RWPE1 (cell line): ENCODE measurements around the gene TCF7L1.

Source experiments
- CTCF ChIA-PET: fragments of 350-600 bp; sonication (Branson Sonifier 250); formaldehyde crosslinking; extraction: SDS; loops from one replicate; lab custom pipeline; 2021; lab: Yijun Ruan, JAX
- POLR2A ChIA-PET: fragments of 400-600 bp; formaldehyde crosslinking; extraction: SDS; loops from one replicate; lab custom pipeline; 2020; ENCODE audit warnings: antibody characterized with exemption; ENCODE audit not compliant: low non-redundant PET; lab: Yijun Ruan, JAX
- DNase-seq: peaks from one replicate; pipeline ENCODE4 v3.0.0; 2012; ENCODE audit warnings: low spot score
- H3K27ac ChIP-seq: fragments of 450-650 bp; 2 replicates; pipeline ENCODE4 v1.5.1; 2017
- TF ChIP-seq, protein P1 (sequence below): fragments of 450-650 bp; conservative IDR thresholded peaks from 2 replicates; pipeline ENCODE4 v1.5.1; 2017; ENCODE audit warnings: low read depth, mild to moderate bottlenecking

Gene TCF7L1

DNA sequence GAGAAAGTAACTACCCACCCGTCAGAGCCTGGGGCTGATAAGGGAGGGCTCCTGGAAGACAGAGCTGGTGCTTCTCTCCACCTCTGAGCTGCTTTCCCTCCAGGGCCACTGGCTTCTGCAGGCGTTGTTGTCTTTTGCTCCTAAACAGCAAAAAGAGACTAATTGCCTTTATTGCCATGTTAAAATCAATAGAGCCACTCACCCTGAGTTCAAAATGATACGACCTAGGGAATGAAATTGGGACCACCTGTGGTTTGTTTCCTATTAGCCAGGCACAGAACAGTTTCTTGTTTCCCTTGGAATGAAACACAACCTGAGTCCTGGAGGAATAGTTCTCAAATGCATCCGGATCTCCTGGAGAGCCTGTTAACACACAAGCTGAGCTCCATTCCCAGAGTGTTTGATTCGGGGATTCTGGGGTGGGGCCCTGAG lies 45.8 kb downstream of the TCF7L1 start:
- POLR2A ChIA-PET, result no interaction called here
- CTCF ChIA-PET, result no interaction called here
- TF ChIP-seq, protein P1, sequence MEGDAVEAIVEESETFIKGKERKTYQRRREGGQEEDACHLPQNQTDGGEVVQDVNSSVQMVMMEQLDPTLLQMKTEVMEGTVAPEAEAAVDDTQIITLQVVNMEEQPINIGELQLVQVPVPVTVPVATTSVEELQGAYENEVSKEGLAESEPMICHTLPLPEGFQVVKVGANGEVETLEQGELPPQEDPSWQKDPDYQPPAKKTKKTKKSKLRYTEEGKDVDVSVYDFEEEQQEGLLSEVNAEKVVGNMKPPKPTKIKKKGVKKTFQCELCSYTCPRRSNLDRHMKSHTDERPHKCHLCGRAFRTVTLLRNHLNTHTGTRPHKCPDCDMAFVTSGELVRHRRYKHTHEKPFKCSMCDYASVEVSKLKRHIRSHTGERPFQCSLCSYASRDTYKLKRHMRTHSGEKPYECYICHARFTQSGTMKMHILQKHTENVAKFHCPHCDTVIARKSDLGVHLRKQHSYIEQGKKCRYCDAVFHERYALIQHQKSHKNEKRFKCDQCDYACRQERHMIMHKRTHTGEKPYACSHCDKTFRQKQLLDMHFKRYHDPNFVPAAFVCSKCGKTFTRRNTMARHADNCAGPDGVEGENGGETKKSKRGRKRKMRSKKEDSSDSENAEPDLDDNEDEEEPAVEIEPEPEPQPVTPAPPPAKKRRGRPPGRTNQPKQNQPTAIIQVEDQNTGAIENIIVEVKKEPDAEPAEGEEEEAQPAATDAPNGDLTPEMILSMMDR, result no peak
- H3K27ac ChIP-seq, result no peak overlapping the region
- no peak for DNase-seq

DNA sequence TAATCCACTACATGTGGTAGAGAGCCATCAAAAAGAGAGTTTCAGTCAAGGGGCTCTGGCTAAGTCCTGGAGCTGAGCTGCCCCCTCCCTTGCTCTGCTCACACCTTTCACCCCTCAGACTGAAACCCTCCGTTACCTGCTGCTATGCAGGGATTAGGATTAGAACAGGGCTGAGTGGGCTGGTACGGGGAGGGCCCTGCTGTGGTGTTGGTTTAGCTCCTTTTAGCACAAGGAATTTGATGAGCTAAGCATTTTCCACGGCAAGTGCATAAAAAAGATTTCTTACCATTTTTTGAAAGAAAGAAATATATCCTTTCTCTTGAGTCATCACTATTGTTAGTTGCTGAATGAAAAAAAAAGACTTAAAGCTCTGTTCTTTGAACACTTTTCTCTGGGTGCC lies 46.3 kb downstream of the TCF7L1 start:
- POLR2A ChIA-PET, result no interaction called here
- CTCF ChIA-PET, result interaction anchor here (0.6 kb wide), 1 partner anchor 17 kb away, joined by 5 read pairs; no protein-coding TSS in a partner anchor
- no peak for DNase-seq
- TF ChIP-seq, protein P1, result no peak
- H3K27ac ChIP-seq, result no peak overlapping the region

DNA sequence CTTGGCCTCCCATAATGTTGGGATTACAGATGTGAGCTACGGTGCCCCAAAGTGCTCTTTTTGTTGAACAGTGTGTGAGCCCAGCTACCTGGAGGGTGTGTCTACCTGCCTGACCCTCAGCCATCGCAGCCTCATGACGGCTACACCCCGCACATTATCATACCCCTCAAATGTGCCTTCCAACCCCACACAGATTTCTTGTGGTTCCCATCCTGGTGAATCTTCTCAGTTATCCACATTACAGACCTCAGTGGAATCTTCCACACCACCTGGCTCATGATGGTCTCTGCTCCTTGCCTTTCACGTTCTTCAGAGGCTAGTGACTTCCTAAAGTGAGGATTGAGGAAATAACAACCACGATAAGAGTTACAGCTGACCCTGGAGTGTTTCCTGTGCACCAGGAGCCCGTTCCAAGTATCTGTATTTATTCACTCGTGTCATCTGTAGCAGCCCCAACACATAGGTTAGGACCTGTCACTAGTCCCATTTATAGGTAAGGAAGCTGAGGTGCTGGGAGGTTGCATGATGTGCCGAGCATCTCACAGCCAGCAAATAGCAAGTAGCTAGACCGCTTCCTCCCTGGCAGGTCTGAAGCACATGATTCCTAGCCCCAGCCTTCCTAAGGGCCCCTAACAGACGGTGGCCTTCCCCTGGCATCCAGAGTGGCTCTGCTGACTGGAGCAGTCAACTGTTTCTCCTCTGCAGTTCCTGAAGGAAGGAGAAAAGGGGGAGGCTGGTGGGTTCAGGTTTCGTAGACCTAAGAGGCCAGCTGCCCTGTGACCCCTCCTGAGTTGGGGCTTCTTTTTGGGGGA lies 47.3 kb downstream of the TCF7L1 start:
- no peak overlapping the region for H3K27ac ChIP-seq
- DNase-seq, result no peak
- POLR2A ChIA-PET, result no interaction called here
- CTCF ChIA-PET, result interaction anchor here (0.6 kb wide), 1 partner anchor 86 kb away, joined by 3 read pairs; no protein-coding TSS in a partner anchor
- TF ChIP-seq, protein P1, result no peak

DNA sequence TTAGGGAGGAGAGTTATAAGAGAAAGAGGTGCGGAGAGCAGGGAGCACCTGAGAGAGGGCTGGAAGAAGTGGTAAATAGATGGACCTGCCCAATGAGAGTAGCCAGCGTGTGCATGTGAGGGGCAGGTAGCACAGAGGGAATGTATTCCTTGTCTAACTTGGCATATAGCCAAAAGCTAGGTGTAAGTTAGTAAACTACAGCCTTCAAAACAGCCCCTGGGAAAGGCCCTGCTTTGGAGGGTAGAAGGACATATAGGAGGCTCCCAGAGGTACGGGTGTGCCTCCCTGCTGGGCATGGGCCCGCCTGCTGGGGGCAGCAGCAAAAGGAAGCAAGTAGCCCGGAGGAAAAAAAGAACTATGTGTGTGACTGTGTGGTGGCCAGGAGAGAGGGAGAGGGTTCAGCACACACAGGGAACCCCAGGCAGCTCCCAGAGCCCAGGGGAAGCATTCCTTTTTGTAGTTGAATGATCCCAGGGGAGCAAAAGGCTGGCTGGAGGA lies 48.0 kb downstream of the TCF7L1 start:
- DNase-seq, result no peak
- TF ChIP-seq, protein P1, result no peak
- POLR2A ChIA-PET, result no interaction called here
- no peak overlapping the region for H3K27ac ChIP-seq
- CTCF ChIA-PET, result interaction anchor here (0.6 kb wide), 1 partner anchor 85 kb away, joined by 3 read pairs; no protein-coding TSS in a partner anchor

DNA sequence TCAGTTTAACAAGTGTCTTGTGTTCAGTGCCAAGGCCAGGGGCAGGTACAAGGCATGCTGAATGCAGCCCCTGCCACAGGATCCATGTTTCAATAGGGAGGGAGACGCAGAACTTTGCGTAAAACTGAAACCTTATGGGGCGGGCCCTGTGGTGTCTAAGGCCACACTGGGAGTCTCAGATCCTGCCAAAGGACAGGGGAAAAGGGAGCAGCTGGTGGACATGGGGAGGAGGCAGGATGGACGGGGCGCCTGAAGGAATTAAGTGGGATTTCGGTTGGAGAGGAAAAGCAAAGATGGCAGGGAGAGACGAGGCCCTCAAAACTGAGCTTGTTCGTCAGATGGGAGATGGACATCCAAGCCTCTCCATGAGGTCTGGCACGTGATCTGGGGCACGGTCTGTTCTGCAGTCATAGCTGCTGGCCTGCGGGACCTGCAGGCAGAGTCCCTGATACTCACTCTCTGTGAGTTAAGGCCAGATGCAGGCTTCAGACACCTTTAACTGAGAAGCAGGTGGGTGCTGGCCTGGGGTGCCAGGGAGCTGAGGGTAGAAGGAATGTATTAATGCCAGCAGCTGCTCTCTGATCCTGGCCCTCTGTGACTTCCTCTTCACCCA lies 48.8 kb downstream of the TCF7L1 start:
- CTCF ChIA-PET, result interaction anchor here (0.6 kb wide), 1 partner anchor 17 kb away, joined by 4 read pairs; no protein-coding TSS in a partner anchor
- POLR2A ChIA-PET, result no interaction called here
- H3K27ac ChIP-seq, result no peak overlapping the region
- no peak for DNase-seq
- TF ChIP-seq, protein P1, result no peak

DNA sequence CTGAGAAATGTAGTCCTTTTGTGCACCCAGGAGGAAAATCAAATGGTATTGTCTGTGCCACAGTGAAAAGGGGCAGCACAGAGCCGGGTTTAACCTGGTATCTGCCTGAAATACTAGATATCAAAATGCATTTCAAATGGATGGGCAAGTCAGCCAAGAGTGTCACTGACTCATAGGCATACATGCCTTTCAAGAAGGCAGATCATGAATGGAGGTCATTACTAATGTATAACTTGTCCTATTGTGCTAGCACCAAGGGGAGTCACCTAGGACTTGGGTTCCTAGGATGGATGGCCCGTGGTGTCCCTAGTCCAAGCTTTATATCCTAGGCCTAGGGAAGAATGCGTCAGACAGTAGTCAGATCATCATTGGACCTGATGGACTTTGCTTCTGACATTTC lies 49.9 kb downstream of the TCF7L1 start:
- TF ChIP-seq, protein P1, result no peak
- no peak overlapping the region for H3K27ac ChIP-seq
- CTCF ChIA-PET, result interaction anchor here (0.6 kb wide), 1 partner anchor 903 kb away, joined by 3 read pairs; no protein-coding TSS in a partner anchor
- no peak for DNase-seq
- POLR2A ChIA-PET, result no interaction called here
